ENCODE data around the gene SERTM2. TPM values are rescaled to one million over a fixed set of nuclear protein-coding genes. Genes with fewer than 3 reads are reported as not detected.

The SERTM2 gene
- total RNA-seq (ENCODE audit: low replicate concordance): 0.50 and 0.51 TPM in 2 replicates

DNA sequence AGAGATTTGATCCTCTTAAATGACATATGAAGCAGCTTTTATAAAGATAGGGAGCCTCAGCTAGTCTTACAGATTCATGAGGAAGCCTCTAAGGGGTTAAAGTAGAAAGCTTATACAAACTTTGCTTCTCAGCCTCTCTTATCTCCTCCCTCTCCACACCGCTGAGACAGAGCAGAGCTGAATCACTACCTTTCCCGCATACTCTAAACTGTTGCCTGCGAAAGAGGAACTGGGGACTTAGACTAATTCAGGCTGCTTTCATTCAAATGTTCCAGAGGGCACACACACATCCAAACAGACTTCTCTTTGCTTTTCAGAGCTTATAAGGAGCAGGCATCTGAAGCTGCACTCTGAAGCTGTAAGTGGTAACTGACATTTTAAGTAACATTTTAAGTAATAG is at the start of gene SERTM2:
TSS of gene SERTM2 (plus strand) at position 169 of the 400 bp plus-strand sequence. CDS start 7,213 bp downstream, outside the sequence.
- Histone ChIP-seq H3K27ac (no peak within 1 kb of the TSS), H3K4me1 (peaks cover 29% of the 10 kb centered on the region), H4K20me1 (ENCODE audit: low read depth) (no peaks in the 10 kb centered on the region), H3K9me3 (ENCODE audit: low read depth) (no peaks in the 10 kb centered on the region), H3K4me2 (peak within 1 kb of the TSS; percentile 71), H2AFZ (replicated peaks) (peak within 1 kb of the TSS; percentile 98), H3K9ac (no peak within 1 kb of the TSS), H3K27me3 (no peaks in the 10 kb centered on the region), H3K4me3 (peak within 1 kb of the TSS; percentile 16), H3K36me3 (no peaks in the 10 kb centered on the region), H3F3A (ENCODE audit: low read depth) (no peaks in the 10 kb centered on the region), H3K79me2 (ENCODE audit: low read depth) (no peaks in the 10 kb centered on the region)
- H3K27me3 Mint-ChIP-seq (ENCODE audit: insufficient read depth, low read depth): no peaks in the 10 kb centered on the region
- H3K27ac Mint-ChIP-seq: peak within 1 kb of the TSS; percentile 61
- no peak for TF ChIP-seq EZH2phosphoT487 (IDR thresholded peaks at IDR 0.05)
- TF ChIP-seq CTCF (IDR thresholded peaks at IDR 0.05): no peak
- peak; percentile 46 for DNase-seq (ENCODE audit: low spot score)
- no peaks in the 10 kb centered on the region for H3K36me3 Mint-ChIP-seq
- no peak within 1 kb of the TSS for H3K4me3 Mint-ChIP-seq
- no peaks in the 10 kb centered on the region for H3K9me3 Mint-ChIP-seq
- peaks cover 20% of the 10 kb centered on the region for H3K4me1 Mint-ChIP-seq

- H3K9ac ChIP-seq: no peak overlapping the region
- no peaks in the 10 kb centered on the region for H3K27me3 ChIP-seq
- H2AFZ ChIP-seq (replicated peaks): peak overlapping the region; percentile 65
- H3K36me3 Mint-ChIP-seq: no peaks in the 10 kb centered on the region
- no peaks in the 10 kb centered on the region for H4K20me1 ChIP-seq (ENCODE audit: low read depth)
- no peaks in the 10 kb centered on the region for H3K9me3 ChIP-seq (ENCODE audit: low read depth)
- DNase-seq (ENCODE audit: low spot score): no peak
- H3K4me3 ChIP-seq: no peak overlapping the region
- no peak overlapping the region for H3K4me2 ChIP-seq
- no peaks in the 10 kb centered on the region for H3K36me3 ChIP-seq
- no peaks in the 10 kb centered on the region for H3K4me1 ChIP-seq
- H3K27ac ChIP-seq: no peak overlapping the region
- no peaks in the 10 kb centered on the region for H3K79me2 ChIP-seq (ENCODE audit: low read depth)
- no peak for TF ChIP-seq EZH2 (IDR thresholded peaks at IDR 0.05)
- TF ChIP-seq EZH2phosphoT487 (IDR thresholded peaks at IDR 0.05): no peak
- no peak for TF ChIP-seq CTCF (IDR thresholded peaks at IDR 0.05)
- H3K4me3 Mint-ChIP-seq: no peak overlapping the region
- no peaks in the 10 kb centered on the region for H3K4me1 Mint-ChIP-seq
- H3K9me3 Mint-ChIP-seq: peaks cover 2% of the 10 kb centered on the region
- H3K27me3 Mint-ChIP-seq (ENCODE audit: insufficient read depth, low read depth): peaks cover 2% of the 10 kb centered on the region
- no peak overlapping the region for H3K27ac Mint-ChIP-seq
- H3F3A ChIP-seq (ENCODE audit: low read depth): no peaks in the 10 kb centered on the region
These were observed 45.8 kb upstream of the SERTM2 start for GRCh38 chrX:111465669-111466068.

DNA sequence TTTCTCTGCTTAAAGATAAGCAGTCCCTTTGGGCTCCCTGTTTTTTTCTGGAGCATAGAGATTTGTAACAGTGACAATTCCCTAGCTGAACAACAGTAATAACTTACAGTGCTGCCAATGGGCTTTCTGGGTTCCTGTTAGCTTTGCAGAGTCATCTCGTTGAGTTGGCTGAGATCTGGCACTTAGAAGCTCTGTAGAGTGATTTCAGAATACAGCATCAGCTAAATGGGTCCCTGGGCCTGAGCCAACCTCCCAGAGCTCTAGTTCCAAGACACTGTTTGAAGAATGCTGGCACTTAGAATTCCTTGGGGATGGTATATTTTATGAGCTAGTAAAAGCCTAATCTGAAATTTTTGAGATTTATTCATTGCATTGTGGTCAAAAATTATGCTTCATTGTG is 43.5 kb upstream of the SERTM2 start:
- peaks cover 5% of the 10 kb centered on the region for H3K9me3 Mint-ChIP-seq
- Histone ChIP-seq H3K4me1 (no peaks in the 10 kb centered on the region), H4K20me1 (ENCODE audit: low read depth) (no peaks in the 10 kb centered on the region), H3K36me3 (no peaks in the 10 kb centered on the region), H3K4me3 (no peak overlapping the region), H3K9ac (no peak overlapping the region), H3K9me3 (ENCODE audit: low read depth) (no peaks in the 10 kb centered on the region), H3K27ac (no peak overlapping the region), H3F3A (ENCODE audit: low read depth) (no peaks in the 10 kb centered on the region), H2AFZ (replicated peaks) (no peak overlapping the region), H3K79me2 (ENCODE audit: low read depth) (no peaks in the 10 kb centered on the region), H3K27me3 (no peaks in the 10 kb centered on the region), H3K4me2 (no peak overlapping the region)
- TF ChIP-seq EZH2 (IDR thresholded peaks at IDR 0.05) (no peak), CTCF (IDR thresholded peaks at IDR 0.05) (no peak), EZH2phosphoT487 (IDR thresholded peaks at IDR 0.05) (no peak)
- no peak overlapping the region for H3K27ac Mint-ChIP-seq
- H3K4me3 Mint-ChIP-seq: no peak overlapping the region
- no peaks in the 10 kb centered on the region for H3K36me3 Mint-ChIP-seq
- DNase-seq (ENCODE audit: low spot score): no peak
- peaks cover 2% of the 10 kb centered on the region for H3K27me3 Mint-ChIP-seq (ENCODE audit: insufficient read depth, low read depth)
- H3K4me1 Mint-ChIP-seq: no peaks in the 10 kb centered on the region
